ENCODE measurements around the gene TPSG1. TPM values are rescaled to one million over a fixed set of nuclear protein-coding genes. Genes with fewer than 3 reads are reported as not detected.

Gene TPSG1
- total RNA-seq, 2 donors from 2014 or later = not detected

- Mint-ChIP-seq H3K27ac (no peak overlapping the region), H3K27me3 (ENCODE audit: insufficient read depth) (no peaks in the 10 kb centered on the region), H3K4me1 (no peaks in the 10 kb centered on the region), H3K9me3 (no peaks in the 10 kb centered on the region), H3K36me3 (ENCODE audit: low read depth) (peaks cover 18% of the 10 kb centered on the region), H3K4me3 (no peak overlapping the region)
- no peaks in the 10 kb centered on the region for H3K4me1 ChIP-seq (ENCODE audit: control insufficient read depth, insufficient read depth, low read length)
- no peak for DNase-seq
- no peak overlapping the region for H3K4me3 ChIP-seq (ENCODE audit: low read length)
- no peaks in the 10 kb centered on the region for H3K27me3 ChIP-seq (ENCODE audit: control insufficient read depth, insufficient read depth, low read length, poor library complexity, severe bottlenecking)
- no peaks in the 10 kb centered on the region for H3K9me3 ChIP-seq (ENCODE audit: control insufficient read depth, low read length)
- H3K36me3 ChIP-seq (ENCODE audit: control insufficient read depth, insufficient read depth, low read length) = peaks cover 7% of the 10 kb centered on the region
- 93 to 97% methylated on average over 12 to 22 of the region's 22 CpGs for WGBS, 2 experiments (ENCODE audit: insufficient coverage in 1 of 2, insufficient read length in 1 of 2)
- H3K27ac ChIP-seq (ENCODE audit: low read depth, low read length) = no peak overlapping the region
- no peak for TF ChIP-seq CTCF (conservative IDR thresholded peaks at IDR 0.05)
- no peak overlapping the region for H3K9ac ChIP-seq (ENCODE audit: extremely low read depth, low read length, poor library complexity, severe bottlenecking)
Measured at GRCh38 chr16:1208239-1208830, 16.7 kb downstream of the TPSG1 start.

GRCh38 chr16:1206786-1207185, 18.3 kb downstream of the TPSG1 start:
- Mint-ChIP-seq H3K9me3 (no peaks in the 10 kb centered on the region), H3K4me1 (no peaks in the 10 kb centered on the region), H3K27me3 (ENCODE audit: insufficient read depth) (no peaks in the 10 kb centered on the region), H3K4me3 (no peak overlapping the region), H3K27ac (no peak overlapping the region), H3K36me3 (ENCODE audit: low read depth) (peaks cover 19% of the 10 kb centered on the region)
- DNase-seq = no peak
- H3K27ac ChIP-seq (ENCODE audit: low read depth, low read length) = no peak overlapping the region
- TF ChIP-seq CTCF (conservative IDR thresholded peaks at IDR 0.05) = no peak
- no peak overlapping the region for H3K9ac ChIP-seq (ENCODE audit: extremely low read depth, low read length, poor library complexity, severe bottlenecking)
- H3K36me3 ChIP-seq (ENCODE audit: control insufficient read depth, insufficient read depth, low read length) = peaks cover 7% of the 10 kb centered on the region
- H3K4me1 ChIP-seq (ENCODE audit: control insufficient read depth, insufficient read depth, low read length) = no peaks in the 10 kb centered on the region
- H3K4me3 ChIP-seq (ENCODE audit: low read length) = no peak overlapping the region
- H3K27me3 ChIP-seq (ENCODE audit: control insufficient read depth, insufficient read depth, low read length, poor library complexity, severe bottlenecking) = no peaks in the 10 kb centered on the region
- H3K9me3 ChIP-seq (ENCODE audit: control insufficient read depth, low read length) = no peaks in the 10 kb centered on the region
- 81 to 92% methylated on average over 5 to 11 of the region's 16 CpGs for WGBS, 2 experiments (ENCODE audit: insufficient coverage in 1 of 2, insufficient read length in 1 of 2)

- Histone ChIP-seq H3K4me3 (ENCODE audit: low read length) (no peak overlapping the region), H3K9me3 (ENCODE audit: control insufficient read depth, low read length) (no peaks in the 10 kb centered on the region), H3K27me3 (ENCODE audit: control insufficient read depth, insufficient read depth, low read length, poor library complexity, severe bottlenecking) (no peaks in the 10 kb centered on the region), H3K36me3 (ENCODE audit: control insufficient read depth, insufficient read depth, low read length) (peaks cover 7% of the 10 kb centered on the region), H3K27ac (ENCODE audit: low read depth, low read length) (no peak overlapping the region), H3K4me1 (ENCODE audit: control insufficient read depth, insufficient read depth, low read length) (no peaks in the 10 kb centered on the region), H3K9ac (ENCODE audit: extremely low read depth, low read length, poor library complexity, severe bottlenecking) (no peak overlapping the region)
- DNase-seq = peak; percentile 66
- H3K27me3 Mint-ChIP-seq (ENCODE audit: insufficient read depth) = no peaks in the 10 kb centered on the region
- H3K9me3 Mint-ChIP-seq = no peaks in the 10 kb centered on the region
- 86 to 88% methylated on average over 8 to 9 of the region's 9 CpGs for WGBS, 2 experiments (ENCODE audit: insufficient coverage in 1 of 2, insufficient read length in 1 of 2)
- peaks cover 22% of the 10 kb centered on the region for H3K36me3 Mint-ChIP-seq (ENCODE audit: low read depth)
- TF ChIP-seq CTCF (conservative IDR thresholded peaks at IDR 0.05) = peak; percentile 32
- no peak overlapping the region for H3K4me3 Mint-ChIP-seq
- no peaks in the 10 kb centered on the region for H3K4me1 Mint-ChIP-seq
- no peak overlapping the region for H3K27ac Mint-ChIP-seq
Measured at GRCh38 chr16:1206326-1206725, 18.7 kb downstream of the TPSG1 start.

Measured in endodermal cell (in vitro differentiated cells).